ENCODE results near the gene COL5A1. TPM values are rescaled to one million over a fixed set of nuclear protein-coding genes. Genes with fewer than 3 reads are reported as not detected.

Gene COL5A1
- total and polyA plus RNA-seq, 2 experiments from 2014 or later = 2.5 to 13.1 TPM

GRCh38 chr9:134844821-134845220, 203.2 kb downstream of the COL5A1 start:
- no peak overlapping the region for H3K4me3 Mint-ChIP-seq

More at GRCh38 chr9:134844821-134845220, 203.2 kb downstream of the COL5A1 start:
- no peaks in the 10 kb centered on the region for H3K4me1 ChIP-seq (ENCODE audit: insufficient read depth)
- no peaks in the 10 kb centered on the region for H3K36me3 ChIP-seq (ENCODE audit: insufficient read depth)
- Mint-ChIP-seq H3K4me1 (no peaks in the 10 kb centered on the region), H3K27ac (no peak overlapping the region), H3K27me3 (ENCODE audit: insufficient read depth, low read depth, poor library complexity) (peaks cover 3% of the 10 kb centered on the region), H3K9me3 (no peaks in the 10 kb centered on the region; the same call in 1 of the 3 replicates), H3K36me3 (ENCODE audit: low read depth) (no peaks in the 10 kb centered on the region; the same call in 1 of the 3 replicates)
- no peak overlapping the region for H3K4me2 ChIP-seq
- H3F3A ChIP-seq (replicated peaks; ENCODE audit: low read depth) = no peaks in the 10 kb centered on the region
- no peaks in the 10 kb centered on the region for H3K79me2 ChIP-seq (replicated peaks; ENCODE audit: insufficient read depth)
- ATAC-seq (no peak), DNase-seq (ENCODE audit: low spot score) (no peak)
- TF ChIP-seq ZNF331 (CRISPR knock-in tag; IDR thresholded peaks at IDR 0.05; ENCODE audit: low read depth) (no peak), ETS1 (IDR thresholded peaks at IDR 0.05) (no peak), STAT1 (IDR thresholded peaks at IDR 0.05; ENCODE audit: unreplicated experiment) (no peak), ZNF462 (CRISPR knock-in tag; IDR thresholded peaks at IDR 0.05) (no peak)
- H4K20me1 ChIP-seq (replicated peaks; ENCODE audit: insufficient read depth) = no peaks in the 10 kb centered on the region
- H3K27ac ChIP-seq (ENCODE audit: low read depth) = no peak overlapping the region
- H3K4me3 ChIP-seq = no peak overlapping the region
- H3K27me3 ChIP-seq (ENCODE audit: insufficient read depth) = no peaks in the 10 kb centered on the region
- H2AFZ ChIP-seq = no peak overlapping the region
- no peaks in the 10 kb centered on the region for H3K9me2 ChIP-seq (ENCODE audit: insufficient read depth)

Measured in GM23338 (cell line).